HepG2 (cell line): ENCODE data around the gene GATA5. TPM values are rescaled to one million over a fixed set of nuclear protein-coding genes. Genes with fewer than 3 reads are reported as not detected.

Source experiments
- ATAC-seq: fragments of 200-7000 bp; cut with Tn5 transposase; 3 replicates; pipeline ENCODE4 v1.9.1; 2020; ENCODE audit warnings: mild to moderate bottlenecking, moderate library complexity
- BruUV-seq: library from RNA; stranded (reverse); fragments of 400-500 nt; replicated peaks from 2 replicates; lab custom pipeline; 2021; lab: Mats Ljungman, UMichigan
- CTCF ChIA-PET: fragments of 300-600 bp; formaldehyde crosslinking; extraction: SDS; loops from one replicate; lab custom pipeline; 2021; ENCODE audit warnings: low total read pairs, inconsistent platforms, low intra/inter-chr PET ratio; lab: Yijun Ruan, JAX
- POLR2A ChIA-PET: fragments of 350-600 bp; sonication (Branson Sonifier 250); formaldehyde crosslinking; loops from one replicate; lab custom pipeline; 2020; ENCODE audit warnings: antibody characterized with exemption, inconsistent platforms; lab: Yijun Ruan, JAX
- DNase-seq: peaks from one replicate; pipeline ENCODE4 v3.0.0-alpha.2; 2015; ENCODE audit warnings: low spot score
- FAIRE-seq: peaks from 3 replicates; lab custom pipeline; 2011; peaks lifted over from hg19 to GRCh38; lab: Jason Lieb, UNC
- H2AFZ ChIP-seq: one replicate; pipeline ENCODE4 v1.6.1; 2011; ENCODE audit warnings: low read length, inconsistent platforms
- H3K27ac ChIP-seq: fragments of 300-600 bp; 3 replicates; pipeline ENCODE4 v1.8.0; 2011; ENCODE audit warnings: mixed run types, mild to moderate bottlenecking, mixed read lengths, low read length, inconsistent platforms; ENCODE audit not compliant: insufficient read depth; ENCODE audit errors: extremely low read length
- H3K27me3 ChIP-seq, 2 experiments: fragments of 200-600 bp in 1 of 2; 2 replicates in 1 of 2; 3 replicates in 1 of 2; pipeline versions ENCODE4 v1.6.0 to v1.8.0; 2011; ENCODE audit warnings: low read length in 2 of 2, mild to moderate bottlenecking in 2 of 2, moderate library complexity in 2 of 2, inconsistent platforms in 1 of 2; ENCODE audit not compliant: insufficient read depth in 2 of 2, control insufficient read depth in 1 of 2
- H3K36me3 ChIP-seq, 2 experiments: fragments of 200-600 bp in 1 of 2; replicated peaks in 1 of 2; 2 replicates in 1 of 2; 3 replicates in 1 of 2; pipeline versions ENCODE4 v1.5.1 to v1.8.0; 2011; ENCODE audit warnings: low read length in 2 of 2, inconsistent platforms in 1 of 2; ENCODE audit not compliant: insufficient read depth in 2 of 2, control insufficient read depth in 1 of 2
- H3K4me1 ChIP-seq: 2 replicates; pipeline ENCODE4 v1.5.1; 2012; ENCODE audit warnings: low read length, inconsistent platforms; ENCODE audit not compliant: insufficient read depth
- H3K4me2 ChIP-seq: 2 replicates; pipeline ENCODE4 v1.6.0; 2011; ENCODE audit warnings: low read depth, low read length, inconsistent platforms
- H3K4me3 ChIP-seq, 3 experiments: fragments of 200-600 bp in 1 of 3; sonication (generic), shearing (Covaris generic) in 1 of 3; replicated peaks in 1 of 3; 2 replicates each; pipeline ENCODE4 v1.5.1; 2011 to 2016; ENCODE audit warnings: low read length in 3 of 3, inconsistent platforms in 2 of 3, low read depth in 2 of 3, mild to moderate bottlenecking in 2 of 3, control low read depth in 1 of 3, mixed read lengths in 1 of 3; ENCODE audit not compliant: insufficient read depth in 1 of 3
- H3K79me2 ChIP-seq: one replicate; pipeline ENCODE4 v1.6.1; 2011; ENCODE audit warnings: low read length, inconsistent platforms; ENCODE audit not compliant: insufficient read depth
- H3K9ac ChIP-seq: 2 replicates; pipeline ENCODE4 v1.6.0; 2011; ENCODE audit warnings: mild to moderate bottlenecking, low read depth, low read length, inconsistent platforms; ENCODE audit not compliant: insufficient read depth
- H3K9me3 ChIP-seq: 2 replicates; pipeline ENCODE4 v1.5.1; 2012; ENCODE audit warnings: mild to moderate bottlenecking, low read length
- H4K20me1 ChIP-seq: 2 replicates; pipeline ENCODE4 v1.6.0; 2011; ENCODE audit warnings: inconsistent platforms, mild to moderate bottlenecking, low read length, moderate library complexity; ENCODE audit not compliant: insufficient read depth
- CHD4 ChIP-seq: fragments of 200-600 bp; sonication (generic); IDR thresholded peaks from 2 replicates; pipeline ENCODE4 v1.7.0; 2017; ENCODE audit warnings: mild to moderate bottlenecking, low read length, borderline replicate concordance
- HMG20B ChIP-seq: conservative IDR thresholded peaks from 2 replicates; pipeline ENCODE4 v1.6.1; 2016; ENCODE audit warnings: missing genetic modification reagents, missing compliant biosample characterization
- HNRNPK ChIP-seq: fragments of 200-400 bp; formaldehyde crosslinking; IDR thresholded peaks from 2 replicates; pipeline ENCODE4 v1.6.1; 2018; ENCODE audit warnings: low read length, low read depth, moderate library complexity, mild to moderate bottlenecking; ENCODE audit not compliant: poor library complexity, severe bottlenecking
- POLR2AphosphoS5 ChIP-seq: IDR thresholded peaks from 2 replicates; pipeline ENCODE4 v1.6.1; 2012; ENCODE audit warnings: low read depth, low read length
- RBM22 ChIP-seq: fragments of 200-400 bp; formaldehyde crosslinking; optimal IDR thresholded peaks from 2 replicates; pipeline ENCODE3; 2017; ENCODE audit warnings: mild to moderate bottlenecking, low read length, moderate library complexity
- RCOR2 ChIP-seq: IDR thresholded peaks from 2 replicates; pipeline ENCODE4 v1.6.1; 2016; ENCODE audit warnings: missing biosample characterization, missing genetic modification reagents
- RXRA ChIP-seq: sonication (generic); formaldehyde crosslinking; IDR thresholded peaks from 2 replicates; pipeline ENCODE4 v1.5.1; 2020; ENCODE audit warnings: missing genetic modification reagents
- ZFAT ChIP-seq: sonication (generic); formaldehyde crosslinking; conservative IDR thresholded peaks from 2 replicates; pipeline ENCODE4 v1.8.1; 2023; ENCODE audit warnings: missing genetic modification reagents, inconsistent platforms
- ZNF30 ChIP-seq: sonication (generic); formaldehyde crosslinking; IDR thresholded peaks from 2 replicates; pipeline ENCODE4 v1.5.0; 2020; ENCODE audit warnings: mild to moderate bottlenecking, missing genetic modification reagents
- ZNF577 ChIP-seq: sonication (generic); formaldehyde crosslinking; IDR thresholded peaks from 2 replicates; pipeline ENCODE4 v1.4.0; 2020; ENCODE audit warnings: mild to moderate bottlenecking, low read depth, missing genetic modification reagents, borderline replicate concordance
- ZNF747 ChIP-seq: sonication (generic); formaldehyde crosslinking; IDR thresholded peaks from 2 replicates; pipeline ENCODE4 v1.8.1; 2023; ENCODE audit warnings: missing genetic modification reagents, mild to moderate bottlenecking, borderline replicate concordance
- WGBS: methylation state at CpG from one replicate; pipeline ENCODE4 v1.1.6; 2017; ENCODE audit warnings: low lambda C conversion rate; 5-methylcytosine and 5-hydroxymethylcytosine counted together
- in situ Hi-C: cut with HindIII; loops from 2 replicates; pipeline ENCODE4 v1.10.0; 2017; ENCODE audit warnings: low pct_unique_long_range_greater_than_20kb; ENCODE audit not compliant: extremely low pct_ligation_motif_present
- intact Hi-C: fragments of 100-400 bp; cut with micrococcal nuclease; formaldehyde crosslinking; loops from one replicate; pipeline ENCODE4 v1.10.0; 2022; ENCODE audit not compliant: unreplicated experiment
- polyA plus RNA-seq, 8 experiments: library from polyadenylated mRNA; depleted of rRNA in 3 of 8; stranded (reverse) in 7 of 8; unstranded in 1 of 8; fragments of >200 nt; fragmentation: Illumina TruSeq in 4 of 8; extraction: Trizol in 4 of 8; gene quantifications; 2 replicates each; pipeline versions ENCODE4 v1.2.1 to v1.2.3, GENCODE V29; 2011 to 2016; ENCODE audit warnings: low read depth in 4 of 8, missing spikeins in 1 of 8, mixed read lengths in 1 of 8; ENCODE audit not compliant: insufficient read depth in 1 of 8
- total RNA-seq, 5 experiments: library from RNA; depleted of rRNA; stranded (reverse); fragments of >200 nt; fragmentation: Illumina TruSeq; extraction: Trizol; gene quantifications; 2 replicates each; pipeline ENCODE4 v1.2.3, GENCODE V29; 2016; ENCODE audit warnings: low read depth in 1 of 5
- TF ChIP-seq, protein P1 (sequence below): sonication (generic); formaldehyde crosslinking; IDR thresholded peaks from 2 replicates; pipeline ENCODE4 v1.9.0; 2021; ENCODE audit warnings: mild to moderate bottlenecking, missing genetic modification reagents
- TF ChIP-seq, protein P2 (sequence below): fragments of 450-650 bp; IDR thresholded peaks from 2 replicates; pipeline ENCODE4 v1.6.1; 2017
- TF ChIP-seq, protein P3 (sequence below): IDR thresholded peaks from 2 replicates; pipeline ENCODE4 v1.6.1; 2012; ENCODE audit warnings: inconsistent platforms

The GATA5 gene
- total and polyA plus RNA-seq, 2 of the 13 experiments (the other 11 are each of a cell fraction or from before 2014, with no cell fraction given) = 0.12 to 0.20 TPM

DNA sequence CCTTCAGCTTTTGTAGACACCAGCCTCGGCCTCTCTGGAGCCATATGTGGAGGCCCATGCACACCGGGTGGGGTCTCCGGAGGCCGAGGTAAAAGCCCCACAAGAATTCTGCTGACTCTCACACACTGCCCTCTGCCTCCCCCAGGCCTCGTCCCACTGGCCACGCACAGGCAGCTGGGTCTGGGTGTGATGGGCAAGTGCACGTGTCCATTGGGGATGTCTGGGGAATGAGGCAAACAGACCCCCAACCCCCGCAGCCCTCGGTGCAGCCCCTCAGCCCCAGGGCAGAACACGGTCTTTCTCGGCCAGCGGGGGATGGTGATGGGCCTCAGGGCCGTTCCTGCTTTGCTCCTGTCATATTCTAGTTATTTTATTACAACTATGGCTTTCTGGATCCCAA is 44.0 kb upstream of the GATA5 start:
- H4K20me1 ChIP-seq = no peaks in the 10 kb centered on the region; the same call in 1 of the 2 replicates
- DNase-seq = no peak
- no peak overlapping the region for H3K27ac ChIP-seq
- in situ Hi-C loops (loop anchor here (25.0 kb wide), 1 partner anchor 267 kb away; the partner anchor contains the start of gene MRGBP), intact Hi-C loops (loop anchor here (5.0 kb wide), 1 partner anchor 62 kb away; no protein-coding TSS in a partner anchor)
- H3K36me3 ChIP-seq = no peaks in the 10 kb centered on the region
- peaks cover 29 to 80% of the 10 kb centered on the region in 2 experiments for H3K27me3 ChIP-seq
- H3K4me3 ChIP-seq = no peak overlapping the region
- H2AFZ ChIP-seq = no peak overlapping the region
- H3K79me2 ChIP-seq = no peaks in the 10 kb centered on the region
- BruUV-seq = no TSS peak
- H3K9ac ChIP-seq = no peak overlapping the region
- WGBS = 44% methylated on average over 13 of the region's 13 CpGs
- TF ChIP-seq, protein P1, sequence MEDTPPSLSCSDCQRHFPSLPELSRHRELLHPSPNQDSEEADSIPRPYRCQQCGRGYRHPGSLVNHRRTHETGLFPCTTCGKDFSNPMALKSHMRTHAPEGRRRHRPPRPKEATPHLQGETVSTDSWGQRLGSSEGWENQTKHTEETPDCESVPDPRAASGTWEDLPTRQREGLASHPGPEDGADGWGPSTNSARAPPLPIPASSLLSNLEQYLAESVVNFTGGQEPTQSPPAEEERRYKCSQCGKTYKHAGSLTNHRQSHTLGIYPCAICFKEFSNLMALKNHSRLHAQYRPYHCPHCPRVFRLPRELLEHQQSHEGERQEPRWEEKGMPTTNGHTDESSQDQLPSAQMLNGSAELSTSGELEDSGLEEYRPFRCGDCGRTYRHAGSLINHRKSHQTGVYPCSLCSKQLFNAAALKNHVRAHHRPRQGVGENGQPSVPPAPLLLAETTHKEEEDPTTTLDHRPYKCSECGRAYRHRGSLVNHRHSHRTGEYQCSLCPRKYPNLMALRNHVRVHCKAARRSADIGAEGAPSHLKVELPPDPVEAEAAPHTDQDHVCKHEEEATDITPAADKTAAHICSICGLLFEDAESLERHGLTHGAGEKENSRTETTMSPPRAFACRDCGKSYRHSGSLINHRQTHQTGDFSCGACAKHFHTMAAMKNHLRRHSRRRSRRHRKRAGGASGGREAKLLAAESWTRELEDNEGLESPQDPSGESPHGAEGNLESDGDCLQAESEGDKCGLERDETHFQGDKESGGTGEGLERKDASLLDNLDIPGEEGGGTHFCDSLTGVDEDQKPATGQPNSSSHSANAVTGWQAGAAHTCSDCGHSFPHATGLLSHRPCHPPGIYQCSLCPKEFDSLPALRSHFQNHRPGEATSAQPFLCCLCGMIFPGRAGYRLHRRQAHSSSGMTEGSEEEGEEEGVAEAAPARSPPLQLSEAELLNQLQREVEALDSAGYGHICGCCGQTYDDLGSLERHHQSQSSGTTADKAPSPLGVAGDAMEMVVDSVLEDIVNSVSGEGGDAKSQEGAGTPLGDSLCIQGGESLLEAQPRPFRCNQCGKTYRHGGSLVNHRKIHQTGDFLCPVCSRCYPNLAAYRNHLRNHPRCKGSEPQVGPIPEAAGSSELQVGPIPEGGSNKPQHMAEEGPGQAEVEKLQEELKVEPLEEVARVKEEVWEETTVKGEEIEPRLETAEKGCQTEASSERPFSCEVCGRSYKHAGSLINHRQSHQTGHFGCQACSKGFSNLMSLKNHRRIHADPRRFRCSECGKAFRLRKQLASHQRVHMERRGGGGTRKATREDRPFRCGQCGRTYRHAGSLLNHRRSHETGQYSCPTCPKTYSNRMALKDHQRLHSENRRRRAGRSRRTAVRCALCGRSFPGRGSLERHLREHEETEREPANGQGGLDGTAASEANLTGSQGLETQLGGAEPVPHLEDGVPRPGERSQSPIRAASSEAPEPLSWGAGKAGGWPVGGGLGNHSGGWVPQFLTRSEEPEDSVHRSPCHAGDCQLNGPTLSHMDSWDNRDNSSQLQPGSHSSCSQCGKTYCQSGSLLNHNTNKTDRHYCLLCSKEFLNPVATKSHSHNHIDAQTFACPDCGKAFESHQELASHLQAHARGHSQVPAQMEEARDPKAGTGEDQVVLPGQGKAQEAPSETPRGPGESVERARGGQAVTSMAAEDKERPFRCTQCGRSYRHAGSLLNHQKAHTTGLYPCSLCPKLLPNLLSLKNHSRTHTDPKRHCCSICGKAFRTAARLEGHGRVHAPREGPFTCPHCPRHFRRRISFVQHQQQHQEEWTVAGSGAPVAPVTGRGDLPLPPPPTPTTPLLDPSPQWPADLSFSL (CRISPR knock-in tag) = no peak
- TF ChIP-seq, protein P2, sequence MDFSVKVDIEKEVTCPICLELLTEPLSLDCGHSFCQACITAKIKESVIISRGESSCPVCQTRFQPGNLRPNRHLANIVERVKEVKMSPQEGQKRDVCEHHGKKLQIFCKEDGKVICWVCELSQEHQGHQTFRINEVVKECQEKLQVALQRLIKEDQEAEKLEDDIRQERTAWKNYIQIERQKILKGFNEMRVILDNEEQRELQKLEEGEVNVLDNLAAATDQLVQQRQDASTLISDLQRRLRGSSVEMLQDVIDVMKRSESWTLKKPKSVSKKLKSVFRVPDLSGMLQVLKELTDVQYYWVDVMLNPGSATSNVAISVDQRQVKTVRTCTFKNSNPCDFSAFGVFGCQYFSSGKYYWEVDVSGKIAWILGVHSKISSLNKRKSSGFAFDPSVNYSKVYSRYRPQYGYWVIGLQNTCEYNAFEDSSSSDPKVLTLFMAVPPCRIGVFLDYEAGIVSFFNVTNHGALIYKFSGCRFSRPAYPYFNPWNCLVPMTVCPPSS = no peak
- TF ChIP-seq HMG20B (CRISPR knock-in tag) (no peak), HNRNPK (no peak), RCOR2 (CRISPR knock-in tag) (no peak), ZNF577 (no peak), ZFAT (CRISPR knock-in tag) (no peak), RBM22 (no peak), RXRA (CRISPR knock-in tag) (no peak), CHD4 (no peak), POLR2AphosphoS5 (no peak), ZNF30 (no peak), ZNF747 (CRISPR knock-in tag) (no peak)
- TF ChIP-seq, protein P3, sequence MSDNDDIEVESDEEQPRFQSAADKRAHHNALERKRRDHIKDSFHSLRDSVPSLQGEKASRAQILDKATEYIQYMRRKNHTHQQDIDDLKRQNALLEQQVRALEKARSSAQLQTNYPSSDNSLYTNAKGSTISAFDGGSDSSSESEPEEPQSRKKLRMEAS = no peak
- no peak for FAIRE-seq
- H3K4me1 ChIP-seq = peaks cover 20% of the 10 kb centered on the region
- ChIA-PET CTCF (no interaction called here), POLR2A (no interaction called here)
- ATAC-seq = no peak
- no peak overlapping the region for H3K4me2 ChIP-seq
- H3K9me3 ChIP-seq = no peaks in the 10 kb centered on the region
